GM23338 (cell line): ENCODE results near the gene WBP2. TPM values are rescaled to one million over a fixed set of nuclear protein-coding genes. Genes with fewer than 3 reads are reported as not detected.

Experiments used
- polyA plus RNA-seq: library from polyadenylated mRNA; unstranded; fragments of >200 nt; fragmentation: Nextera tagmentation; extraction: Ambion mirVana; gene quantifications from 2 replicates; pipeline ENCODE4 v1.2.1, GENCODE V29; 2016
- total RNA-seq: library from RNA; depleted of rRNA; stranded (reverse); fragments of >200 nt; shearing (Covaris generic); gene quantifications from 2 replicates; pipeline ENCODE4 v1.2.3, GENCODE V29; 2014; rRNA removed

Gene WBP2
- total and polyA plus RNA-seq, 2 experiments from 2014 or later, result 36.2 to 63.5 TPM

Other genes starting within 250 kb of the WBP2 start
- not detected in 2 replicates for gene SMIM5, start 221.9 kb downstream of the WBP2 start, total RNA-seq
- gene SMIM5, start 221.9 kb downstream of the WBP2 start, polyA plus RNA-seq, result 0.16 TPM in 1 of 2 replicates, not detected in the other
- 23.3 and 24.5 TPM in 2 replicates for gene RECQL5, start 188.2 kb downstream of the WBP2 start, total RNA-seq
- gene RECQL5, start 188.2 kb downstream of the WBP2 start, polyA plus RNA-seq, result 19.9 and 20.0 TPM in 2 replicates
- 44.9 and 60.9 TPM in 2 replicates for gene SAP30BP, start 188.0 kb downstream of the WBP2 start, total RNA-seq
- gene SAP30BP, start 188.0 kb downstream of the WBP2 start, polyA plus RNA-seq, result 95.0 and 97.9 TPM in 2 replicates
- 9.7 and 10.3 TPM in 2 replicates for gene ITGB4, start 133.9 kb downstream of the WBP2 start, total RNA-seq
- gene ITGB4, start 133.9 kb downstream of the WBP2 start, polyA plus RNA-seq, result 4.2 and 6.1 TPM in 2 replicates
- 30.5 TPM in 2 replicates for gene GALK1, start 90.1 kb downstream of the WBP2 start, total RNA-seq
- 31.7 and 34.7 TPM in 2 replicates for gene GALK1, start 90.1 kb downstream of the WBP2 start, polyA plus RNA-seq
- 65.2 and 67.0 TPM in 2 replicates for gene UNK, start 70.5 kb downstream of the WBP2 start, total RNA-seq
- gene UNK, start 70.5 kb downstream of the WBP2 start, polyA plus RNA-seq, result 16.6 and 21.8 TPM in 2 replicates
- 3.8 and 5.9 TPM in 2 replicates for gene UNC13D, start 10.9 kb downstream of the WBP2 start, total RNA-seq
- 10.5 and 10.8 TPM in 2 replicates for gene UNC13D, start 10.9 kb downstream of the WBP2 start, polyA plus RNA-seq
- gene TRIM47, start 23.2 kb upstream of the WBP2 start, total RNA-seq, result 9.9 and 12.5 TPM in 2 replicates
- 7.2 TPM in 2 replicates for gene TRIM47, start 23.2 kb upstream of the WBP2 start, polyA plus RNA-seq
- gene TRIM65, start 41.6 kb upstream of the WBP2 start, total RNA-seq, result 53.8 and 54.0 TPM in 2 replicates
- gene TRIM65, start 41.6 kb upstream of the WBP2 start, polyA plus RNA-seq, result 13.8 and 15.0 TPM in 2 replicates
- 47.2 and 63.6 TPM in 2 replicates for gene MRPL38, start 49.5 kb upstream of the WBP2 start, total RNA-seq
- 86.7 and 90.0 TPM in 2 replicates for gene MRPL38, start 49.5 kb upstream of the WBP2 start, polyA plus RNA-seq
- gene FBF1, start 85.7 kb upstream of the WBP2 start, total RNA-seq, result 11.8 and 17.4 TPM in 2 replicates
- 8.8 and 9.7 TPM in 2 replicates for gene FBF1, start 85.7 kb upstream of the WBP2 start, polyA plus RNA-seq
- gene ACOX1, start 123.8 kb upstream of the WBP2 start, total RNA-seq, result 32.8 and 32.9 TPM in 2 replicates
- gene ACOX1, start 123.8 kb upstream of the WBP2 start, polyA plus RNA-seq, result 11.9 and 12.8 TPM in 2 replicates
- gene TEN1, start 123.9 kb upstream of the WBP2 start, total RNA-seq, result 11.3 TPM in 2 replicates
- 13.2 and 14.1 TPM in 2 replicates for gene TEN1, start 123.9 kb upstream of the WBP2 start, polyA plus RNA-seq
- gene CDK3, start 145.5 kb upstream of the WBP2 start, total RNA-seq, result 5.9 and 10.2 TPM in 2 replicates
- gene CDK3, start 145.5 kb upstream of the WBP2 start, polyA plus RNA-seq, result 7.8 and 7.9 TPM in 2 replicates
- 0.62 and 1.3 TPM in 2 replicates for gene EVPL, start 172.0 kb upstream of the WBP2 start, total RNA-seq
- gene EVPL, start 172.0 kb upstream of the WBP2 start, polyA plus RNA-seq, result 0.47 and 0.59 TPM in 2 replicates
- gene SRP68, start 217.2 kb upstream of the WBP2 start, total RNA-seq, result 60.3 and 62.8 TPM in 2 replicates
- 30.7 and 34.2 TPM in 2 replicates for gene SRP68, start 217.2 kb upstream of the WBP2 start, polyA plus RNA-seq
- 0.70 and 2.2 TPM in 2 replicates for gene GALR2, start 219.4 kb upstream of the WBP2 start, total RNA-seq
- gene GALR2, start 219.4 kb upstream of the WBP2 start, polyA plus RNA-seq, result 0.50 and 0.80 TPM in 2 replicates
- gene ZACN, start 223.8 kb upstream of the WBP2 start, total RNA-seq, result not detected in 2 replicates
- gene ZACN, start 223.8 kb upstream of the WBP2 start, polyA plus RNA-seq, result 0.47 and 0.82 TPM in 2 replicates
- gene EXOC7, start 248.5 kb upstream of the WBP2 start, total RNA-seq, result 65.9 and 75.4 TPM in 2 replicates
- gene EXOC7, start 248.5 kb upstream of the WBP2 start, polyA plus RNA-seq, result 77.4 and 77.5 TPM in 2 replicates